GM23338 (cell line): Measurements from ENCODE around the gene FXYD5. TPM values are rescaled to one million over a fixed set of nuclear protein-coding genes. Genes with fewer than 3 reads are reported as not detected.

Experiments
- ATAC-seq: fragments of 200-7000 bp; cut with Tn5 transposase; 3 replicates; pipeline ENCODE4 v1.9.1; 2020
- DNase-seq: peaks from one replicate; pipeline ENCODE4 v3.0.0-alpha.2; 2015; ENCODE audit warnings: low spot score
- H2AFZ ChIP-seq: fragments of 200-600 bp; sonication (generic); 2 replicates; pipeline ENCODE4 v1.8.0; 2016; ENCODE audit warnings: antibody characterized with exemption, mild to moderate bottlenecking, moderate library complexity
- H3F3A ChIP-seq: fragments of 200-600 bp; sonication (generic); replicated peaks from 2 replicates; pipeline ENCODE4 v1.8.0; 2017; ENCODE audit warnings: antibody characterized with exemption, mixed run types, low read depth
- H3K27ac ChIP-seq: fragments of 200-600 bp; sonication (generic); 2 replicates; pipeline ENCODE4 v1.6.1; 2016; ENCODE audit warnings: low read depth
- H3K27me3 ChIP-seq: fragments of 200-600 bp; sonication (generic); 2 replicates; pipeline ENCODE4 v1.8.0; 2016; ENCODE audit warnings: mild to moderate bottlenecking, mixed run types, moderate library complexity; ENCODE audit not compliant: insufficient read depth
- H3K36me3 ChIP-seq: fragments of 200-600 bp; sonication (generic); 2 replicates; pipeline ENCODE4 v1.8.0; 2016; ENCODE audit warnings: mild to moderate bottlenecking; ENCODE audit not compliant: insufficient read depth
- H3K4me1 ChIP-seq: fragments of 200-600 bp; sonication (generic); 2 replicates; pipeline ENCODE4 v1.8.0; 2016; ENCODE audit warnings: mild to moderate bottlenecking, moderate library complexity; ENCODE audit not compliant: insufficient read depth
- H3K4me2 ChIP-seq: fragments of 200-600 bp; sonication (generic); 2 replicates; pipeline ENCODE4 v1.7.1; 2017; ENCODE audit warnings: mixed run types
- H3K4me3 ChIP-seq: fragments of 200-600 bp; sonication (generic); 2 replicates; pipeline ENCODE4 v1.6.1; 2016; ENCODE audit warnings: mixed run types
- H3K79me2 ChIP-seq: fragments of 200-600 bp; sonication (generic); replicated peaks from 2 replicates; pipeline ENCODE4 v1.8.0; 2017; ENCODE audit warnings: mild to moderate bottlenecking; ENCODE audit not compliant: insufficient read depth
- H3K9me2 ChIP-seq: fragments of 200-600 bp; sonication (generic); 2 replicates; pipeline ENCODE4 v1.8.0; 2017; ENCODE audit not compliant: insufficient read depth
- H4K20me1 ChIP-seq: fragments of 200-600 bp; sonication (generic); replicated peaks from 2 replicates; pipeline ENCODE4 v1.8.0; 2017; ENCODE audit warnings: mild to moderate bottlenecking; ENCODE audit not compliant: insufficient read depth
- H3K27ac Mint-ChIP-seq: 2 replicates; pipeline ENCODE4 v1.8.0; 2020; ENCODE audit warnings: inconsistent platforms, mild to moderate bottlenecking, moderate library complexity, mixed read lengths
- H3K27me3 Mint-ChIP-seq: 3 replicates; pipeline ENCODE4 v1.8.0; 2022; ENCODE audit warnings: low read depth, mild to moderate bottlenecking, moderate library complexity, mixed read lengths, inconsistent platforms; ENCODE audit not compliant: insufficient read depth, poor library complexity
- H3K36me3 Mint-ChIP-seq: 3 replicates; pipeline ENCODE4 v1.8.0; 2021; ENCODE audit warnings: low read depth, mild to moderate bottlenecking, inconsistent platforms, moderate library complexity, mixed read lengths
- H3K4me1 Mint-ChIP-seq: 3 replicates; pipeline ENCODE4 v1.8.0; 2020; ENCODE audit warnings: mild to moderate bottlenecking, inconsistent platforms, mixed read lengths
- H3K4me3 Mint-ChIP-seq: 3 replicates; pipeline ENCODE4 v1.8.0; 2021; ENCODE audit warnings: moderate library complexity, mild to moderate bottlenecking, inconsistent platforms, mixed read lengths
- H3K9me3 Mint-ChIP-seq: 3 replicates; pipeline ENCODE4 v1.8.0; 2020; ENCODE audit warnings: moderate library complexity, mild to moderate bottlenecking, inconsistent platforms, mixed read lengths
- CTCF ChIP-seq, 2 experiments: fragments of 200-600 bp in 1 of 2; sonication (generic) in 1 of 2; conservative IDR thresholded peaks; 2 replicates each; pipeline versions ENCODE4 v1.5.1 to v1.6.1; 2016 to 2017; ENCODE audit warnings: antibody characterized with exemption in 2 of 2, low read depth in 2 of 2, mild to moderate bottlenecking in 2 of 2, moderate library complexity in 1 of 2
- ETS1 ChIP-seq: IDR thresholded peaks from 2 replicates; pipeline ENCODE4 v1.6.1; 2016; ENCODE audit warnings: antibody characterized with exemption
- EZH2 ChIP-seq: fragments of 200-600 bp; sonication (generic); IDR thresholded peaks from one replicate; pipeline ENCODE4 v1.8.0; 2017; ENCODE audit warnings: antibody characterized with exemption, mild to moderate bottlenecking, low read depth; ENCODE audit not compliant: unreplicated experiment
- EZH2phosphoT487 ChIP-seq: fragments of 200-600 bp; sonication (generic); IDR thresholded peaks from one replicate; pipeline ENCODE4 v1.8.1; 2018; ENCODE audit warnings: antibody characterized with exemption; ENCODE audit not compliant: unreplicated experiment
- NANOG ChIP-seq: IDR thresholded peaks from 2 replicates; pipeline ENCODE4 v1.6.1; 2016; ENCODE audit warnings: antibody characterized with exemption, borderline replicate concordance
- ZNF462 ChIP-seq: fragments of 250-450 bp; sonication (Bioruptor Pico); IDR thresholded peaks from 2 replicates; pipeline ENCODE4 v1.5.0; 2020; ENCODE audit warnings: mild to moderate bottlenecking, moderate library complexity
- polyA plus RNA-seq: library from polyadenylated mRNA; unstranded; fragments of >200 nt; fragmentation: Nextera tagmentation; extraction: Ambion mirVana; gene quantifications from 2 replicates; pipeline ENCODE4 v1.2.1, GENCODE V29; 2016
- total RNA-seq: library from RNA; depleted of rRNA; stranded (reverse); fragments of >200 nt; shearing (Covaris generic); gene quantifications from 2 replicates; pipeline ENCODE4 v1.2.3, GENCODE V29; 2014

The FXYD5 gene
- total and polyA plus RNA-seq, 2 experiments from 2014 or later: 97.7 to 233 TPM

GRCh38 chr19:35144600-35145436 lies 9.7 kb upstream of the FXYD5 start (continued):
- TF ChIP-seq ZNF462 (CRISPR knock-in tag) (no peak), EZH2 (no peak), EZH2phosphoT487 (no peak)

- peaks cover 42% of the 10 kb centered on the region for H3K4me1 Mint-ChIP-seq
- Histone ChIP-seq H4K20me1 (0 out of 2 replicates have a peak, but pooled peaks cover 4% of the 10 kb centered on the region), H3K79me2 (no peaks in the 10 kb centered on the region), H3K9me2 (no peaks in the 10 kb centered on the region), H3K36me3 (no peaks in the 10 kb centered on the region), H3K27me3 (peaks cover 15% of the 10 kb centered on the region), H3K4me1 (peaks cover 27% of the 10 kb centered on the region), H3K27ac (no peak overlapping the region), H2AFZ (no peak overlapping the region), H3K4me3 (no peak overlapping the region), H3F3A (peaks cover 14% of the 10 kb centered on the region; the same call in 1 of the 2 replicates), H3K4me2 (no peak overlapping the region)
- H3K4me3 Mint-ChIP-seq: no peak overlapping the region
- DNase-seq (no peak), ATAC-seq (no peak)
- H3K27me3 Mint-ChIP-seq: peaks cover 28% of the 10 kb centered on the region
- TF ChIP-seq EZH2 (no peak), CTCF (conservative IDR thresholded peaks at IDR 0.05; ENCODE audit: low read depth in 2 of 2) (no peak), ETS1 (no peak), NANOG (no peak)
- H3K27ac Mint-ChIP-seq: no peak overlapping the region
- no peaks in the 10 kb centered on the region; the same call in 2 of the 3 replicates for H3K9me3 Mint-ChIP-seq
- H3K36me3 Mint-ChIP-seq: peaks cover 7% of the 10 kb centered on the region; the same call in 2 of the 3 replicates
Measured at GRCh38 chr19:35146746-35147459, 7.6 kb upstream of the FXYD5 start.
